GM12878 (cell line): ENCODE data around the gene PIGL. TPM values are rescaled to one million over a fixed set of nuclear protein-coding genes. Genes with fewer than 3 reads are reported as not detected.

Experiments used
- ATF7 ChIP-seq: fragments of 450-650 bp; IDR thresholded peaks from 2 replicates; pipeline ENCODE4 v1.6.1; 2016; ENCODE audit warnings: low read depth, mild to moderate bottlenecking
- BHLHE40 ChIP-seq, 2 experiments: fragments of 450-650 bp in 1 of 2; IDR thresholded peaks; 2 replicates each; pipeline ENCODE4 v1.6.1; 2011 to 2017; ENCODE audit warnings: low read depth in 2 of 2, borderline replicate concordance in 1 of 2, improper control_type of control experiment in 1 of 2, low read length in 1 of 2, mild to moderate bottlenecking in 1 of 2
- IKZF2 ChIP-seq, 2 experiments: fragments of 450-650 bp; IDR thresholded peaks; 2 replicates each; pipeline ENCODE4 v1.6.1; 2017; ENCODE audit warnings: mild to moderate bottlenecking in 2 of 2, moderate library complexity in 2 of 2
- SUPT20H ChIP-seq: IDR thresholded peaks from 2 replicates; pipeline ENCODE4 v1.6.1; 2011; ENCODE audit warnings: low read depth, mild to moderate bottlenecking, low read length, moderate library complexity, borderline replicate concordance; ENCODE audit not compliant: control insufficient read depth
- polyA plus RNA-seq, 11 experiments: library from polyadenylated mRNA; depleted of rRNA in 4 of 11; unstranded in 6 of 11; stranded (reverse) in 5 of 11; fragments of >200 nt; fragmentation: Nextera tagmentation in 4 of 11; fragmentation: Illumina TruSeq in 1 of 11; extraction: Ambion mirVana in 4 of 11; extraction: Trizol in 1 of 11; gene quantifications; 1 replicate in 1 of 11; 2 replicates in 10 of 11; pipeline versions ENCODE4 v1.2.1 to v1.2.3, GENCODE V29; 2011 to 2016; ENCODE audit warnings: inconsistent platforms in 2 of 11, missing spikeins in 2 of 11, low read depth in 1 of 11
- total RNA-seq, 4 experiments: library from RNA; depleted of rRNA in 3 of 4; stranded (reverse); fragments of >200 nt in 3 of 4; fragmentation: Illumina TruSeq in 1 of 4; extraction: Trizol in 1 of 4; gene quantifications; 2 replicates each; pipeline versions ENCODE4 v1.2.1 to v1.2.3, GENCODE V29; 2013 to 2021
- TF ChIP-seq, protein P1 (sequence below): fragments of 450-650 bp; IDR thresholded peaks from 2 replicates; pipeline ENCODE4 v1.6.1; 2018; ENCODE audit warnings: mild to moderate bottlenecking, low read depth, moderate library complexity; ENCODE audit not compliant: partially characterized antibody
- TF ChIP-seq, protein P2 (sequence below): fragments of 450-650 bp; formaldehyde crosslinking; IDR thresholded peaks from 2 replicates; pipeline ENCODE4 v1.4.0; 2022; ENCODE audit warnings: mild to moderate bottlenecking, moderate library complexity

Gene PIGL
- total and polyA plus RNA-seq, 10 of the 15 experiments (the other 5 are each of a cell fraction or from before 2014, with no cell fraction given): 25.9 to 52.5 (median 30.2) TPM

GRCh38 chr17:16217002-16217635 is at the start of gene PIGL (continued):
- TF ChIP-seq, protein P1, sequence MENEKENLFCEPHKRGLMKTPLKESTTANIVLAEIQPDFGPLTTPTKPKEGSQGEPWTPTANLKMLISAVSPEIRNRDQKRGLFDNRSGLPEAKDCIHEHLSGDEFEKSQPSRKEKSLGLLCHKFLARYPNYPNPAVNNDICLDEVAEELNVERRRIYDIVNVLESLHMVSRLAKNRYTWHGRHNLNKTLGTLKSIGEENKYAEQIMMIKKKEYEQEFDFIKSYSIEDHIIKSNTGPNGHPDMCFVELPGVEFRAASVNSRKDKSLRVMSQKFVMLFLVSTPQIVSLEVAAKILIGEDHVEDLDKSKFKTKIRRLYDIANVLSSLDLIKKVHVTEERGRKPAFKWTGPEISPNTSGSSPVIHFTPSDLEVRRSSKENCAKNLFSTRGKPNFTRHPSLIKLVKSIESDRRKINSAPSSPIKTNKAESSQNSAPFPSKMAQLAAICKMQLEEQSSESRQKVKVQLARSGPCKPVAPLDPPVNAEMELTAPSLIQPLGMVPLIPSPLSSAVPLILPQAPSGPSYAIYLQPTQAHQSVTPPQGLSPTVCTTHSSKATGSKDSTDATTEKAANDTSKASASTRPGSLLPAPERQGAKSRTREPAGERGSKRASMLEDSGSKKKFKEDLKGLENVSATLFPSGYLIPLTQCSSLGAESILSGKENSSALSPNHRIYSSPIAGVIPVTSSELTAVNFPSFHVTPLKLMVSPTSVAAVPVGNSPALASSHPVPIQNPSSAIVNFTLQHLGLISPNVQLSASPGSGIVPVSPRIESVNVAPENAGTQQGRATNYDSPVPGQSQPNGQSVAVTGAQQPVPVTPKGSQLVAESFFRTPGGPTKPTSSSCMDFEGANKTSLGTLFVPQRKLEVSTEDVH: peak; percentile 83
- TF ChIP-seq, protein P2, sequence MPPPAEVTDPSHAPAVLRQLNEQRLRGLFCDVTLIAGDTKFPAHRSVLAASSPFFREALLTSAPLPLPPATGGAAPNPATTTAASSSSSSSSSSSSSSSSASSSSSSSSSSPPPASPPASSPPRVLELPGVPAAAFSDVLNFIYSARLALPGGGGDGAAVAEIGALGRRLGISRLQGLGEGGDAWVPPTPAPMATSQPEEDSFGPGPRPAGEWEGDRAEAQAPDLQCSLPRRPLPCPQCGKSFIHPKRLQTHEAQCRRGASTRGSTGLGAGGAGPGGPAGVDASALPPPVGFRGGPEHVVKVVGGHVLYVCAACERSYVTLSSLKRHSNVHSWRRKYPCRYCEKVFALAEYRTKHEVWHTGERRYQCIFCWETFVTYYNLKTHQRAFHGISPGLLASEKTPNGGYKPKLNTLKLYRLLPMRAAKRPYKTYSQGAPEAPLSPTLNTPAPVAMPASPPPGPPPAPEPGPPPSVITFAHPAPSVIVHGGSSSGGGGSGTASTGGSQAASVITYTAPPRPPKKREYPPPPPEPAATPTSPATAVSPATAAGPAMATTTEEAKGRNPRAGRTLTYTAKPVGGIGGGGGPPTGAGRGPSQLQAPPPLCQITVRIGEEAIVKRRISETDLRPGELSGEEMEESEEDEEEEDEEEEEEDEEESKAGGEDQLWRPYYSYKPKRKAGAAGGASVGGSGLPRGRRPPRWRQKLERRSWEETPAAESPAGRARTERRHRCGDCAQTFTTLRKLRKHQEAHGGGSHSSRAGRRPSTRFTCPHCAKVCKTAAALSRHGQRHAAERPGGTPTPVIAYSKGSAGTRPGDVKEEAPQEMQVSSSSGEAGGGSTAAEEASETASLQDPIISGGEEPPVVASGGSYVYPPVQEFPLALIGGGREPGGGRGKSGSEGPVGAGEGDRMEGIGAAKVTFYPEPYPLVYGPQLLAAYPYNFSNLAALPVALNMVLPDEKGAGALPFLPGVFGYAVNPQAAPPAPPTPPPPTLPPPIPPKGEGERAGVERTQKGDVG: no peak
- TF ChIP-seq IKZF2 (IDR thresholded peaks at IDR 0.05) (peak; percentile 68 to 77; a peak in 3 of 4 replicates), BHLHE40 (IDR thresholded peaks at IDR 0.05; ENCODE audit: borderline replicate concordance in 1 of 2, low read depth in 2 of 2, low read length in 1 of 2) (peak in 1 of 2 experiments; percentile 21; a peak in 1 of 4 replicates), SUPT20H (no peak), ATF7 (0 out of 2 replicates have a peak, but pooled peaks have one; percentile 30)
